ENCODE results near the gene FAHD2A.

The FAHD2A gene

DNA sequence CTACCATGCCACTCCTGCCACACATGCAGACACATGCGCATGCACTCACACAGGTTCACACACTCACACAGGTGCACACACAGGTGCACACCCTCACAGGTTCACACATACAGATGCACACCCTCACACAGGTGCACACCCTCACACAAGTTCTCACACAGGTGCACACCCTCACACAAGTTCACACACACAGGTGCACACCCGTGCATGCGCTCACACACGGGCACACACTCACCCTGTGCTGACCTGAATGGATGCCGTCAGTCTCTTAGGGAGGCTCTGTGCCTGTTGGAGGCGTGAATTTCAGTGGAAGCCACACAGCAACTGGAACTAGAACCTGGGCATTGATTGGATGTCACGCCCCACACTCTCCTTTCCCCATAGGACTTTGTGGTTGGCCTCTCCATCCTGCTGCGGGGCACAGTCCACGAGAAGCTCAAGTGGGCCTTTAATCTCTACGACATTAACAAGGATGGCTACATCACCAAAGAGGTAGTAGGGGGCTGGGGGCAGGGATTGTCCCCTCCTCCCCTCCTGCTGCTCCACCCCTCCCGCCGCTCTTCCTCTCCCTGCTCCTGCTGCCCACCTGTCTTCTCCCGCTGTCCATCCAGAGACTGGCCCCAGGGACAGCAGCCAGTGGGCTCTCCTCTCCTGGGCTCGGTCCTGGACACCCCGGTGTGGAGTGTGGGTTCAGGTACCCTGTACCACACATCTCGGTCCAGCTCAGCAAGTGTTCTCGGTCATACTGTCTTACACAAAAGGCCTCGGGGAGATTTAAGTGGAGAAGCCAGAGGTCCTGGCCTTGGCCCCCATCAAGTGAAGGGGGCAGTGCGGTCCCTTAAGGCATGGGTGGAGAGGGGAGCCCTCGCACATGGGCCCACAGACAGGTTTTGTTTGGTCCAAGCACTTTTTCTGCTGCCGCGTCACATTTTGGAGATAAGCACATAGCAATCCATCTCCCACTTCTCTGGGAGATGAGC, 21.0 kb upstream of the FAHD2A start:
- no peak overlapping the region for H3K9ac ChIP-seq (ENCODE audit: low read length)
- H3K4me3 ChIP-seq (ENCODE audit: insufficient read depth, low read length, poor library complexity, severe bottlenecking), result no peak overlapping the region
- no peaks in the 10 kb centered on the region for H3K9me3 ChIP-seq (ENCODE audit: insufficient read depth, low read length)
- H3K79me2 ChIP-seq (ENCODE audit: insufficient read depth, low read length), result no peaks in the 10 kb centered on the region
- no peaks in the 10 kb centered on the region for H3K36me3 ChIP-seq (ENCODE audit: low read length)
- TF ChIP-seq, protein P1, sequence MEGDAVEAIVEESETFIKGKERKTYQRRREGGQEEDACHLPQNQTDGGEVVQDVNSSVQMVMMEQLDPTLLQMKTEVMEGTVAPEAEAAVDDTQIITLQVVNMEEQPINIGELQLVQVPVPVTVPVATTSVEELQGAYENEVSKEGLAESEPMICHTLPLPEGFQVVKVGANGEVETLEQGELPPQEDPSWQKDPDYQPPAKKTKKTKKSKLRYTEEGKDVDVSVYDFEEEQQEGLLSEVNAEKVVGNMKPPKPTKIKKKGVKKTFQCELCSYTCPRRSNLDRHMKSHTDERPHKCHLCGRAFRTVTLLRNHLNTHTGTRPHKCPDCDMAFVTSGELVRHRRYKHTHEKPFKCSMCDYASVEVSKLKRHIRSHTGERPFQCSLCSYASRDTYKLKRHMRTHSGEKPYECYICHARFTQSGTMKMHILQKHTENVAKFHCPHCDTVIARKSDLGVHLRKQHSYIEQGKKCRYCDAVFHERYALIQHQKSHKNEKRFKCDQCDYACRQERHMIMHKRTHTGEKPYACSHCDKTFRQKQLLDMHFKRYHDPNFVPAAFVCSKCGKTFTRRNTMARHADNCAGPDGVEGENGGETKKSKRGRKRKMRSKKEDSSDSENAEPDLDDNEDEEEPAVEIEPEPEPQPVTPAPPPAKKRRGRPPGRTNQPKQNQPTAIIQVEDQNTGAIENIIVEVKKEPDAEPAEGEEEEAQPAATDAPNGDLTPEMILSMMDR (IDR thresholded peaks at IDR 0.05; ENCODE audit: insufficient read depth, low read length, poor library complexity, severe bottlenecking), result no peak
- no peak for TF ChIP-seq EZH2phosphoT487 (conservative IDR thresholded peaks at IDR 0.05; ENCODE audit: low read length)
- no peaks in the 10 kb centered on the region for H3K9me2 ChIP-seq (replicated peaks; ENCODE audit: insufficient read depth, low read length)
- no peak overlapping the region for H2AFZ ChIP-seq (ENCODE audit: low read depth, low read length, severe bottlenecking)
- H3K27me3 ChIP-seq (ENCODE audit: low read length), result no peaks in the 10 kb centered on the region
- no peak overlapping the region for H3K27ac ChIP-seq (ENCODE audit: low read depth, low read length)
- no peaks in the 10 kb centered on the region for H3F3A ChIP-seq (ENCODE audit: insufficient read depth)
- H4K20me1 ChIP-seq (ENCODE audit: low read depth, low read length), result no peaks in the 10 kb centered on the region
- H3K4me2 ChIP-seq (ENCODE audit: low read depth, low read length, poor library complexity, severe bottlenecking), result no peak overlapping the region

GRCh38 chr2:95382192-95382591, 20.3 kb upstream of the FAHD2A start:
- Histone ChIP-seq H3K9me2 (replicated peaks; ENCODE audit: insufficient read depth, low read length) (no peaks in the 10 kb centered on the region), H3K9ac (ENCODE audit: low read length) (no peak overlapping the region), H3K9me3 (ENCODE audit: insufficient read depth, low read length) (no peaks in the 10 kb centered on the region), H3K4me2 (ENCODE audit: low read depth, low read length, poor library complexity, severe bottlenecking) (no peak overlapping the region), H2AFZ (ENCODE audit: low read depth, low read length, severe bottlenecking) (no peak overlapping the region), H3K27me3 (ENCODE audit: low read length) (no peaks in the 10 kb centered on the region), H3K79me2 (ENCODE audit: insufficient read depth, low read length) (no peaks in the 10 kb centered on the region), H3F3A (ENCODE audit: insufficient read depth) (no peaks in the 10 kb centered on the region), H3K36me3 (ENCODE audit: low read length) (no peaks in the 10 kb centered on the region), H3K4me3 (ENCODE audit: insufficient read depth, low read length, poor library complexity, severe bottlenecking) (no peak overlapping the region), H3K27ac (ENCODE audit: low read depth, low read length) (no peak overlapping the region), H4K20me1 (ENCODE audit: low read depth, low read length) (no peaks in the 10 kb centered on the region)
- TF ChIP-seq, protein P1 (IDR thresholded peaks at IDR 0.05; ENCODE audit: insufficient read depth, low read length, poor library complexity, severe bottlenecking), result no peak
- no peak for TF ChIP-seq EZH2phosphoT487 (conservative IDR thresholded peaks at IDR 0.05; ENCODE audit: low read length)

DNA sequence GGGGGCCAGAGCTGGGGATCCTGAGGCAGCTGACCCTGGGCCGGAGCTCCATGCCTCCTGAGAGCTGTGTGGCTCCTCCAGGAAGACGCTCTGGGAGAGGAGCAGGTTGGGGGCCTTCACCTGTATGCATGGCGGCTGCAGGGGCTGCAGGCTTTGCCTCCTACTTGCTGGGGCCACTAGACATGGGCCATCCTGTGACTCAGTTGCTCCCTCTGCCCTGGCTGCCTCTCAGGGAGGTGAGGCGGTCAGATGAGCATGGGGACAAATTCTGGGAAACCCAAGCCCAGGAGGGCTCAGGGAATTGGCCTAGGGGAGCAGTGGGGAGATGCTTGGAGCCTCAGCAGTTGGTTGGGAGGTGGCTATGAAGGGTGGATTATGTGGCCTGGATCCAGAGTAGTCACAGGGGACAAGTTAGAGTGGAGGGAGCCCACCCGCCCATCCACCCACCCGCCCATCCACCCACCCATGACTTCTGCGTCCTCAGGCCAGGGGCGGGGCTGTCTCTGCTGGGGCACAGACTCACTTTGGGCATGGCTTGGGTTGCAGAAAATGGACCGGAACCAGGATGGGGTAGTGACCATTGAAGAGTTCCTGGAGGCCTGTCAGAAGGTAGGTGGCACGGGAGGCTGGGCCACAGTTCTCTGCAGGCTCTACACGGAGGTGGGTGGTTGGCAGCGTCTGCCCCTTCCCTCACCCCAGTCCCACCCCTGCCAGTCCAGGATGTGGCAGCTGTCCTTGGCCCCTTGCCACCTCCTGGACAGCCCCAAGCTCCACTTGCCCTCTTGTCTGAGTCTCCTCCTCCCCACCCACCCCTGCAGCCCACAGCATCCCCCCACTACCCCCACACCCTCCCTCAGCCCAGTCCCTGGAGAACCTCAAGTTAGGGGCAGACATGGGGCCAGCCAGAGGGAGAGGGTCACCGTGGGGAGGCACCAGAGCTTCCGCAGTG, 19.5 kb upstream of the FAHD2A start:
- Histone ChIP-seq H3K9me2 (replicated peaks; ENCODE audit: insufficient read depth, low read length) (no peaks in the 10 kb centered on the region), H3K4me3 (ENCODE audit: insufficient read depth, low read length, poor library complexity, severe bottlenecking) (no peak overlapping the region), H3K27me3 (ENCODE audit: low read length) (no peaks in the 10 kb centered on the region), H3K79me2 (ENCODE audit: insufficient read depth, low read length) (no peaks in the 10 kb centered on the region), H4K20me1 (ENCODE audit: low read depth, low read length) (no peaks in the 10 kb centered on the region), H3F3A (ENCODE audit: insufficient read depth) (no peaks in the 10 kb centered on the region), H3K9me3 (ENCODE audit: insufficient read depth, low read length) (no peaks in the 10 kb centered on the region), H2AFZ (ENCODE audit: low read depth, low read length, severe bottlenecking) (no peak overlapping the region), H3K27ac (ENCODE audit: low read depth, low read length) (no peak overlapping the region), H3K36me3 (ENCODE audit: low read length) (no peaks in the 10 kb centered on the region), H3K9ac (ENCODE audit: low read length) (no peak overlapping the region), H3K4me2 (ENCODE audit: low read depth, low read length, poor library complexity, severe bottlenecking) (no peak overlapping the region)
- TF ChIP-seq, protein P1 (IDR thresholded peaks at IDR 0.05; ENCODE audit: insufficient read depth, low read length, poor library complexity, severe bottlenecking), result no peak
- TF ChIP-seq EZH2phosphoT487 (conservative IDR thresholded peaks at IDR 0.05; ENCODE audit: low read length), result no peak
